AG08395 (cell line): ENCODE results near the gene MKX.

Experiments
- DNase-seq: peaks from one replicate; pipeline ENCODE4 v3.0.0; 2012; ENCODE audit warnings: mixed read lengths, low spot score

MKX gene

GRCh38 chr10:27745732-27746396 is at the start of gene MKX:
Gene MKX (minus strand): TSS chr10:27745819. CDS start chr10:27743415, 2,404 bp downstream.
- peak; percentile 46 for DNase-seq

DNA sequence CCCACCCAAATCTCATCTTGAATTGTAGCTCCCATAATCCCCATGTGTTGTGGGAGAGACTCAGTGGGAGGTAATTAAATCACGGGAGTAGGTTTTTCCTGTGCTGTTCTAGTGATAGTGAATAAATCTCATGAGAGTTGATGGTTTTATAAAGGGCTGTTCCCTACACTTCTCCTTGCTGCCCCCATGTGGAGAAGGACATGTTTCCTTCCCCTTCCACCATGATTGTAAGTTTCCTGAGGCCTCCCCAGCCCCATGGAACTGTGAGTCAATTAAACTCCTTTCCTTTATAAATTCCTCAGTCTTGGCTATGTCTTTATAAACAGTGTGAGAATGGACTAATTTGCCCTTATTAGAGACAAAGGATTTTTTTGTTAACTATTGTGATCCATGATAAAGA is 48.5 kb upstream of the MKX start:
- no peak for DNase-seq

DNA sequence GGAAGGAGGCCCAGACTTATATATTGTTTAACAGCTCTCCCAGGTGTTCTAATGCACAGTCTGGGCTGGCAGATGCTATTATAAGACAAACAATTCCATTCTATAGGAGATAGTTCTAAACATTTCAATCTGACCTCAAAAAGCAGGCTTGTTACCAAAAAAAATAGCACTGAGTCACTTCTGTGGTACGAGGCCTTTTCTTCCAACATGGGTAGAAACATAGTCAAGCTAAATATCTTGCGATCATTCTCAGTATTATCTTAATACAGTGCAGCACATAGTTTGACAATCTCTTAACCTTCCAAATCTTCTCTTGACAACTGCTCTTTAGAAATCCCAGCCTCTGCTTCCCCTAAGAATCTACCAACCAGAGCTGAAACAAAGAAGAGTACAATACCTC is 46.6 kb upstream of the MKX start:
- no peak for DNase-seq

GRCh38 chr10:27784272-27784671 is 38.7 kb upstream of the MKX start:
- DNase-seq, result no peak

DNA sequence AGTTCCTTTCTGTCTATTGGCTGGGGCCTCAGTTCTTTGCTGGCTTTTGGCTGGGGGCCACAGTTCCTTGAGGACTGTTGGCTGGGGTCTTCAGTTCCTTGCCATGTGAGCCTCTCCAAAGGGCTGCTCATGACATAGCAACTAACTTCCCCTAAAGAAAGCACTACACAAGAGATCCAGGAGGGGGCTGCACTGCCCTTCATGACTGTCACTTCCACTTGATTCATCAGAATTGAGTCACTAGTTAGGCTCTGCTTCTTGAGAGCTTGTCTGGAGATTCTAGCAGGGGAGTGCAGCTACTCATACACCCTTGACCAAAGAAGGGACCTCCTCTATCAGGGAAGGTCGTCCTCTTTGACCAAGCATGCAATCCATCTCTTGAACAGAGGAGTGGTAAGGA is 38.0 kb upstream of the MKX start:
- DNase-seq, result peak; percentile 69

DNA sequence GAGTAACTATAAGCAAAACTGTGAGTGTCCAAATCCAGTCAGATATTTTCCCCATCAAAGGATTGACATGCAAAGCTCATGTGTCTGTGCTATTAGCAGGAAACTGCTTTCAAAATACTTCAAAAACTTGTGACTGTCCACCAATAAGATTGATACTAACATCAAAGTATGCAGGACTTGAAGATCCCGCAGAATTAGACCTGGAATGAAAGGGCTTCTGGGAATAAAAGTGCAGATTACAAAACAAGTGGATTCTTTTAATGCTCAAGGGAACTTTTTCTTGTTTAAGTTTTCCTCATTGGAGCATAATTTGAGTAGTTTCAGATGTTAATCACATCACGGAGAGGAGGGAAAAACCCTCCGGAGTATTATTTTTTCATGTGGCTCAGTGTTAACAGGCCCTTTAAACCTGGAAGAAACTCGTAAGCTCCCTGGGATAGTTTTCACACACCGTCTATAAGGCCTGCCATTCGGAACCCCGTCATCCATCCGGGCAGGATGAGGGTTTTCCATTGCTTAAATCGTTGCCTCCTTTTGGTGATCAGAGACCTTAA is 33.9 kb upstream of the MKX start:
- peak; percentile 18 for DNase-seq

GRCh38 chr10:27774831-27775230 is 29.2 kb upstream of the MKX start:
- DNase-seq, result no peak

GRCh38 chr10:27771231-27771630 is 25.6 kb upstream of the MKX start:
- DNase-seq, result no peak

- no peak for DNase-seq
Measured at GRCh38 chr10:27770181-27770580, 24.6 kb upstream of the MKX start.

DNA sequence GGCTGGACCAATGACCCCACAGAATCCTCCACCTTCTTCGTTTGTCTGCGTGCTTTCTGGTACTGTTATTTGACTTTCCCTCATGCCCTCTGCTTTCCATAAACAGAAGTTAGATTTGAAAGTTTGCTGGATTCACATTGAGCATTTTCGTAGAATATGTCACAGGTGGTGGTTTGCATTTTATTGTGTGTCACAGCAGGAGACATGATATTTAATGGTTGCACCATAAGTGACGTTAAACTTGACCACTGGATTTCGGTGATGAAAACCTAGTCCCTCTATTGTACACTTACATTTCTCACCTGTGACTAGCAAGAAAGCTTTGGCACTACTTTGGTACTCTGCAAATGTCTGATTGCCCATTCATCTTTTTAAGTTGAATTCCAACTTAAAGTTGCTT is 15.2 kb upstream of the MKX start:
- DNase-seq, result no peak

DNA sequence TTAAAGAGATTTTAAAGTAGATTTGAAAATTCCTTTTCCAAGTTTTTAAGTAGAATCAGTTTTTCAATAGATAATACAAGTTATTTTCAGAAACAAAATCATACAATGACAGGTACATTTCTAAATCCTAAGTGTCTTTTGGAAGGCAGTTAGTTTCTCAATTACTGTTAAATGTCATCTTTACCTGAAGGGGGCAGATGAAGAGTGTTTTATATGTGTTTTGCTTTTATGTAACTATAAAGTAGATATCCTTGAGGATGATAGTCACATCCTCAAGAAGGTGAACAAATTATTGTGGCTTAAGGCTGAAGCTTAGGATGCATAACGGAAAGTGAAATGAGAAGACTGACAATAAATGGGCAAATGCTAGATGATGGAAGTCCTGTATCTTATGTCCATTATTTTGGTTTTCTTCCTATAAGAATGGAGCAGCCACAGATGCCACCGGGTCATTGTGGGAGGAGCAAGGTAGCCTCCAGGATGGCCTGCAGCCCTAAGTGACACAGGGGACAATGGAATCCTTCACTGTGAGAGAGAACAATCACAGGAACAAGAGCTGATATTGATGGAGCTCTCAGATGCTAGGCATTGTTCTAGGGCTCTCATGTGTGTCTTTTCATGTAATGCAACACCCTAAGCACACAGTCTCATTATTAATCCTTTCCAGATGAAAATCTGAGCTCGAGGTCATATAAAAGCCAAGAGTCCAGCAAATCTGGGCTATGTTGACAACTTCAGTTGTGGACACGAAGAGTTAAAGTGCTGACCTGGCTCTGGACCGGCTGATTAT is 14.1 kb upstream of the MKX start:
- DNase-seq, result no peak

GRCh38 chr10:27752673-27753237 is 7.1 kb upstream of the MKX start:
- no peak for DNase-seq

GRCh38 chr10:27748601-27749000 is 3.0 kb upstream of the MKX start:
- no peak for DNase-seq

DNA sequence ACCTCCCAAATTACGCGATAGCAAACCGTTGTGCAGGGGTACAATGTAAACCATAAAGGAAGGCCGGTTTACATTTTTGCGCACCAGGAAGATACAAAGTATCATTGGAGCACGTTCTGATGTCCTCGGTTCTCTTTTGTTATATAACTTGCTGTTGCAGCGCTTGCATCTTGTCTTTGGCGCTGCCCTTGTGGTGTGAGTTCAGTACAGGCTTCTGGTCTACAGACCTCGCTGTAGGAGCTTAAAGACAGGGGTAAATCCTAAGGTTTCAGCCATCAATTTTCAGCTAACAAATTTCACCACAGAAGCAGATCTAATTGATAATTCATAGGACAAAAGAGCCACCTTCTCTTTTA is 1.5 kb upstream of the MKX start:
- DNase-seq, result no peak

- DNase-seq, result no peak
Measured at GRCh38 chr10:27746397-27747095, 927 bp upstream of the MKX start.

DNA sequence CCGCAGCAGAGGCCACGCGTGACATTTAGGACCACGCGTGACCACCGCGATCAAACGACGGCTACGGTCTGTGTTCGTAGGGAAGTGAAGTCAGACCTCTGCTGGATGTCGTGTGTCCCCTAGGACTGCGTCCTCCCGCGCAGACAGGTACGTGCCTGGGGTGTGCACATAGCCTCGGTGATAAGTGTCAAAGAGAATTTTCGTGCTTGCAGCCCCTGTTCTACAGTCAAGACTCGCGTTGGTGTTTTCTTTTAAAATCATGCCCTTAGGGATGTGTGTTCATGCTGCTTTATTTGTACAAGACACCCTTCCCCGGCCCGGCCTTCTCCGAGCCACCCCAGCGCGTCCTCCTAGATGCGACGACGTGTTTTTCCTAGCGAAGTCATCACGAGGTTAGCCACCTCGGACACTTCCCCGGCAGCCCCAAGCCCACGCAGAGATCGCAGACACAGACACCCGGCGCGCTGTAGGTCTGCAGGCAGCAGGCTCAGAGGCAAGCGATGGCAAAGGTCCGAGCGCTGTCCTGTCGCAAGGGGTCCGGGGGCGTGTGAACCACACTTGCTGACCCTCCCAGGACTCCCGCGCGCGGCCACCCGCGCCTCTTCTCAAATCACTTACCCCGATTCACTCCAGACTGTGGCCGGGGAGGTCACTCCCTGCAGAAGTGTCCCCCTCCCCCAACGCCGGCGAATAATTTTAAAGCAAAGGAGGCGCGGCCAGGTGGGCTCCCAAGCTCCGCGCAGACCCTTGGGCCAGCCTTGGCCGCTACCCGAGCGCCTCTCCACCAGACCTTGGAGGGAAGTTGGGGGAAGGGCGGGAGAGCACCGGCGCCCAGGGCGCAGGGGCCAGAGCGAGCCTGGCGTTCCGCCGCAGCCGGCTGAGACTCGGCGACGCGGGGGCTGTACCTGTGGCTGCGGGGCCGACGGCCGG is 552 bp downstream of the MKX start:
- DNase-seq, result no peak

DNA sequence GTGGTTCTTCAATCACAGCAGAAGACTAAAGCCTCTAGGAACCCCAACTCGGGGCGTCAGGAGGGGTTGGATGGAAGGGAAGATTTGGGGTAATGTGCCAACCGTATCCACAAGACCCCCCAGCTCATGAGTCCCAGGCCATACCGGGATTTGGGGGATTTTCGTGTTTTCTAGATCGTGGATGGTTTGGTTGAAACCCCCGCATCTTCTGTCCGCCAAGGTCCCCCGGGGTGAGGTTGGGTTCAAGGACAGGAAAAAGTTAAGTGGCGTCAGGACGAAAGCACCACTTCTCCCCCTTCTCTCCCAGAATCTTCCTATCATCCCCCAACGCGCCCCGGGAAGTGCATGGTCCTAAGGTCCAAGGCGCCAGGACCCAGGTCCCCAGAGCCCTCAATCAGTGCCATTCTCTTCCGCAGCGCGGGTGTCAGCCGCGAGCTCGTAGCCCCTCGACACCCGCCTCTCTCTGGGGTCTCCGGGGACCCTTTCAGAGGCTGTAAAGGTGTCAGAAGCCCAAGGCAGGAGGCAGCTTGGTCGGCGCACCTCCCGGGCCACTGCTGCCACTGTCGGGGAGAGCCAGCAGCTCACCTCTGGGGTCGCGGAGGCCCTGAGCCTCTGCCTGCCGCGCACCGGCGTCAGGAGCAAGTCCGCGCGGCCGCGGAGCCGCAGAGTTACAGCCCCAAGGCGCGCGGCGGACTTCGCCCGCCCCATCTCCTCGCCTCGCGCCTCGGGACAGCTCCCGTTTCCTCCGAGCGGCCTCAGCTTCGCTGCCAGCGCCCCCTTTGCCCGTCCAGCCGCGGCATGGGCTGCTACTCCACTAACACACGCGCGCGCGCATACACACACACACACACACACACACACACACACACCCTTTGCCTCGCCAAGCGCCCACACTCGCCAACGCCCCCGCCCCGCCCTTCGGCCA is 1.5 kb downstream of the MKX start:
- peak; percentile 45 for DNase-seq

DNA sequence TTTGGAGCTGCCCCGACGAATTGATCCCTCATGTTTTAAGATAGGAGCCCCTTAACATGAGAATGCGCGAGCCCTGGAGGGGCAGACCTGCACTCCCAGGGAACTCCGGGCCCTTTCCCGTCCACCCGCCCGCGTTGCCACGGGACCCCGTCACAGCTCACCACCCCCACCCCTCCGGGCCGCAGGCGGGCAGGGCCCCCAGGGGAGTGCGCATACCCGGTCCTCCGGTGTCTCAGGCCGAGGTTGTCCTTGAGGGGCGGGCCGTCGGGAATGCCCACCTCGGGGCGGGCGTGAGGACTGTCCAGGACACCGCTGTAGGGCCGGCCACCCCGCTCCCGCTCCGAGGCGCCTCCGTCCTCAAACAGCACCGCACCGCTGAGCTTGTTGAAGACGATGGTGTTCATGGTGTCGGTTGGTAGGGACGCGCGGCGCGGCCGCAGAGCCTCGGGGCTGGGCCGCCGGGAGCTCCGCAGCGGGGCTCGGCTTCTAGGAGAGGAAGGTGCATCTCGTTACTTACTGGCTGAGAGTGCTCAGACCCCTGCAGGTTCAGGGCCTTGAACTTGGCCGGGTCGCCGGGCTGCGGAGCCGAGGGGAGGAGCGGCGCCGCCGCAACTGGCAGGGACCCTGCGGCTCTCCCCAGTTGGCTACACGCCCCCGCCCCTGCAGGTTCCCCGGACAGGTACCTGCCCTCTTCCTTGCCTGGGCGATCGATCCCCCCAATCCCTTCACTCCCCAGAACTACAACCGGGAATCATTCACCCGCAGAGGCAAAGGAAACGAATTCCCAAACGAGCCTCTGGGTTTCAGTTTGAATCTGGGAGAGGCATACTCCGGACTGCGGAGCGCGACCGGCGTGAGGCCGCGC is 2.4 kb downstream of the MKX start:
- DNase-seq, result no peak
